Measurements from ENCODE around the gene MYH7B.

DNA sequence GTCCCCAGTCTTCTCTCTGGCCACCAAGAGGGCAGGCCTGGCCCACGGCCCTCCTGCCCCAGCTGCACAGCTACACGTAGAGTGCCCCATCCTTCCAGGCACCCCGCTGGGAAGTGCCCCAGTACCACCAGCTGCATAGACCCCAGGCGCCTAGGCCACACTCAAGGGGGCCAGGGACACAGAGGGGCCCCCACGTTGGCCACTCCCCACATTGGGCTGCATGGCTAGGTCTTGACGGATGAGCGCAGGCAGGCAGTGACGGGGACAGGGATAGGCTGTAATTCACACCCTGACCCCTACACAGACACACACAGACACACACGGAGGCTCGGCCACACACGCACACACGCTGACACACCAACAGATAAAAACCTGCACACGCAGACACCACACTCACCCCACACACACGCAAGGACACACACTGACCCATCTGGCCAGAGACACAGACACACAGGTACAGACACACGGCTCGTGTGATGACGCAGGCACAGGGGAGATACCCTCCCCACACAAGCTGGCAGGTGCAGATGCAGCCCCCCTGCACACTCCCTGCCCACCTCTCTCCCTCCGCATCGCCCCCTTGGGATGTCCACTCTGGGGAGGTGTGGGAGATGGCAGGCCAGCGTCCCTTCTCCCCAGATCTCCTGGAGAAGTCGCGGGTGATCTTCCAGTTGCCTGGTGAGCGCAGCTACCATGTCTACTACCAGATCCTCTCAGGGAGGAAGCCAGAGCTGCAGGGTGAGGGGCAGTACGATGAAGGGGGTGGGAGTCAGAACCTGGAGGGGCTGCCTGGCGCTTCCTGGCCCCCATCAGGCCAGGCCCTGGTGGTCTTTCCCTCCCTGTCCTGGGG lies 30.0 kb downstream of the MYH7B start:
- TF ChIP-seq, protein P1, sequence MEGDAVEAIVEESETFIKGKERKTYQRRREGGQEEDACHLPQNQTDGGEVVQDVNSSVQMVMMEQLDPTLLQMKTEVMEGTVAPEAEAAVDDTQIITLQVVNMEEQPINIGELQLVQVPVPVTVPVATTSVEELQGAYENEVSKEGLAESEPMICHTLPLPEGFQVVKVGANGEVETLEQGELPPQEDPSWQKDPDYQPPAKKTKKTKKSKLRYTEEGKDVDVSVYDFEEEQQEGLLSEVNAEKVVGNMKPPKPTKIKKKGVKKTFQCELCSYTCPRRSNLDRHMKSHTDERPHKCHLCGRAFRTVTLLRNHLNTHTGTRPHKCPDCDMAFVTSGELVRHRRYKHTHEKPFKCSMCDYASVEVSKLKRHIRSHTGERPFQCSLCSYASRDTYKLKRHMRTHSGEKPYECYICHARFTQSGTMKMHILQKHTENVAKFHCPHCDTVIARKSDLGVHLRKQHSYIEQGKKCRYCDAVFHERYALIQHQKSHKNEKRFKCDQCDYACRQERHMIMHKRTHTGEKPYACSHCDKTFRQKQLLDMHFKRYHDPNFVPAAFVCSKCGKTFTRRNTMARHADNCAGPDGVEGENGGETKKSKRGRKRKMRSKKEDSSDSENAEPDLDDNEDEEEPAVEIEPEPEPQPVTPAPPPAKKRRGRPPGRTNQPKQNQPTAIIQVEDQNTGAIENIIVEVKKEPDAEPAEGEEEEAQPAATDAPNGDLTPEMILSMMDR (conservative IDR thresholded peaks at IDR 0.05), result no peak
- TF ChIP-seq ZFX (IDR thresholded peaks at IDR 0.05), result no peak
